ENCODE data around the gene FBXO9. TPM values are rescaled to one million over a fixed set of nuclear protein-coding genes. Genes with fewer than 3 reads are reported as not detected.

Gene FBXO9
- polyA plus RNA-seq, 3 donors, result 47.7 to 105 (median 61.5) TPM

DNA sequence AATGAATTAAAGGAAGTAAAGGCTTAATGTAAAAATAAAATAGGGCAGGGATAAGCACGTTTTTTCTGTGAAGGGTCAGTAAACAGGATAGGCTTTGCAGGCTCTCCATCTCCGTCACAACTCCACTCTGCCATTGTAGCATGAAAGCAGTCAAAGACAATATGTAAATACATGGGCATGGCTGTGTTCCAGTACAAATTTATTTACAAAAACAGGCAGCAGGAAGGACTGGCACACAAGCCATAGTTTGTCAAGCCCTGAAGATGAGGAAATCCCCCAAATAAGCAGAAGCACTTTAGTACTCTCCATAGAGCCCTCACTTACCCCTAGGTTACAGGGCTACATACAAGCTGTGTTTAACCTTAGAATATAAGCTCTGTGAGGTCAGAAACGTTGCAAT is 8.9 kb upstream of the FBXO9 start:
- H3K27me3 Mint-ChIP-seq (ENCODE audit: low read depth in 3 of 3), result peaks cover 0 to 3% (median 0%) of the 10 kb centered on the region in 3 donors
- peaks cover 19% of the 10 kb centered on the region for H4K20me1 ChIP-seq (ENCODE audit: insufficient read depth, low read length)
- TF ChIP-seq, protein P1, sequence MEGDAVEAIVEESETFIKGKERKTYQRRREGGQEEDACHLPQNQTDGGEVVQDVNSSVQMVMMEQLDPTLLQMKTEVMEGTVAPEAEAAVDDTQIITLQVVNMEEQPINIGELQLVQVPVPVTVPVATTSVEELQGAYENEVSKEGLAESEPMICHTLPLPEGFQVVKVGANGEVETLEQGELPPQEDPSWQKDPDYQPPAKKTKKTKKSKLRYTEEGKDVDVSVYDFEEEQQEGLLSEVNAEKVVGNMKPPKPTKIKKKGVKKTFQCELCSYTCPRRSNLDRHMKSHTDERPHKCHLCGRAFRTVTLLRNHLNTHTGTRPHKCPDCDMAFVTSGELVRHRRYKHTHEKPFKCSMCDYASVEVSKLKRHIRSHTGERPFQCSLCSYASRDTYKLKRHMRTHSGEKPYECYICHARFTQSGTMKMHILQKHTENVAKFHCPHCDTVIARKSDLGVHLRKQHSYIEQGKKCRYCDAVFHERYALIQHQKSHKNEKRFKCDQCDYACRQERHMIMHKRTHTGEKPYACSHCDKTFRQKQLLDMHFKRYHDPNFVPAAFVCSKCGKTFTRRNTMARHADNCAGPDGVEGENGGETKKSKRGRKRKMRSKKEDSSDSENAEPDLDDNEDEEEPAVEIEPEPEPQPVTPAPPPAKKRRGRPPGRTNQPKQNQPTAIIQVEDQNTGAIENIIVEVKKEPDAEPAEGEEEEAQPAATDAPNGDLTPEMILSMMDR (IDR thresholded peaks at IDR 0.05), result no peak
- DNase-seq, result peak in 1 of 3 donors; percentile 9
- H3K27me3 ChIP-seq (ENCODE audit: control insufficient read depth in 2 of 2, insufficient read depth in 2 of 2, low read length in 2 of 2), result no peaks in the 10 kb centered on the region
- H3K4me3 ChIP-seq (replicated peaks in 1 of 3; ENCODE audit: low read depth in 2 of 3, low read length in 3 of 3), result no peak overlapping the region
- H3K79me2 ChIP-seq (ENCODE audit: insufficient read depth, low read length), result peaks cover 31% of the 10 kb centered on the region
- H3K36me3 Mint-ChIP-seq, result peaks cover 32 to 34% of the 10 kb centered on the region in 2 donors
- peak overlapping the region in 1 of 2 donors; percentile 19 for H3K27ac ChIP-seq (ENCODE audit: low read depth in 1 of 2, low read length in 2 of 2)
- H3K4me1 ChIP-seq (ENCODE audit: control insufficient read depth in 1 of 2, insufficient read depth in 2 of 2, low read length in 2 of 2), result peaks cover 10 to 16% of the 10 kb centered on the region in 2 donors
- H3K4me2 ChIP-seq (replicated peaks; ENCODE audit: extremely low read depth, low read length, poor library complexity, severe bottlenecking), result no peak overlapping the region
- H2AFZ ChIP-seq (ENCODE audit: insufficient read depth, low read depth, low read length, poor library complexity, severe bottlenecking), result no peak overlapping the region
- peak overlapping the region in 1 of 7 donors; percentile 70 for H3K27ac Mint-ChIP-seq
- H3K36me3 ChIP-seq (replicated peaks in 1 of 2; ENCODE audit: control insufficient read depth in 1 of 2, insufficient read depth in 2 of 2, low read length in 2 of 2), result peaks cover 0 to 31% of the 10 kb centered on the region in 2 donors
- no peak overlapping the region for H3K4me3 Mint-ChIP-seq
- WGBS (ENCODE audit: insufficient coverage), result no CpG with 5 or more reads among the region's 3 CpGs
- H3K9ac ChIP-seq (ENCODE audit: insufficient read depth, low read length, poor library complexity, severe bottlenecking), result no peak overlapping the region
- peaks cover 0 to 3% (median 0%) of the 10 kb centered on the region in 7 donors for H3K9me3 Mint-ChIP-seq
- no peaks in the 10 kb centered on the region for H3K9me3 ChIP-seq (replicated peaks in 1 of 2; ENCODE audit: control insufficient read depth in 1 of 2, insufficient read depth in 1 of 2, low read length in 2 of 2)
- intact Hi-C loops (cut with micrococcal nuclease), result no loop called here
- peaks cover 36% of the 10 kb centered on the region for H3K4me1 Mint-ChIP-seq

DNA sequence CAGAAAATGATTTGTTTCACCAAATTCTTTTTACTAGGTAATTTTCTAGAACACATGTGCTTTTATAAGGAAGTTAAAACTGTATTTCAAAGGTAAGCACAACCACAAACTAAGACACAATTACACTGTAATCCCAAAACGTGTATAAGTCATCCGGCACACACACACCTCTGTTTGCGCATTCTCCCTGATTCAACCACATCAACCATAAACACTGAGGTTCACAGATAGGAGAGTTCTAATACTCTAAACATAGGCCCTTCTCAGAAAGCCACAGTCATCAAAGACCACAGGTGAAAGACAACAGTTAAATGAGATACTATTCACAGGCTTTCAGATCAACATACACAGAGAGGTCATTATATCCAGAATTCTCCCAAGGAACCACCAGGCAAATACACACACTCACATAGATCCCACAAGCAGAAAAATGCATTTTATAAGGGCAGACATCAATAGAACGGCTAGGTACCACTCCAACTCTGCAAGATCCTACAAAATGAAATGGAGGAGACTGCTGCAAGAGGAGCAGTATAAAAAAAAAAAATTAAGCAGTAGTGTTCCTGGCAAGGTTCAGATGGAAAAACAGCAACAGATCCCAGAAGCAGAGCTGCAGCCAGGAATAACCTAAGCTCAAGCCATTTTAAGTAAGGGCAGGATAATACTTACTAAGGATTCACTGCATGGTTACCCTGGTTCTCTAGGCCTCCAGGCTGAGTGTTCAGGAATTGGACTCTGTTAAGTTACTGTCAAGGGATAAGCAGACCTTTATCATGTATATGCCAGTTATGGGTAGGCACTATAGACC is 6.6 kb upstream of the FBXO9 start:
- H3K79me2 ChIP-seq (ENCODE audit: insufficient read depth, low read length), result peaks cover 33% of the 10 kb centered on the region
- intact Hi-C loops (cut with micrococcal nuclease), result no loop called here
- Mint-ChIP-seq H3K4me3 (no peak overlapping the region), H3K27ac (no peak overlapping the region), H3K27me3 (ENCODE audit: low read depth in 3 of 3) (peaks cover 0 to 5% (median 3%) of the 10 kb centered on the region in 3 donors), H3K36me3 (peaks cover 18 to 25% of the 10 kb centered on the region in 2 donors), H3K9me3 (no peaks in the 10 kb centered on the region), H3K4me1 (peaks cover 41% of the 10 kb centered on the region)
- peaks cover 13 to 27% of the 10 kb centered on the region in 2 donors for H3K4me1 ChIP-seq (ENCODE audit: control insufficient read depth in 1 of 2, insufficient read depth in 2 of 2, low read length in 2 of 2)
- H3K9ac ChIP-seq (ENCODE audit: insufficient read depth, low read length, poor library complexity, severe bottlenecking), result no peak overlapping the region
- H3K4me3 ChIP-seq (replicated peaks in 1 of 3; ENCODE audit: low read depth in 2 of 3, low read length in 3 of 3), result no peak overlapping the region
- no peak overlapping the region for H3K4me2 ChIP-seq (replicated peaks; ENCODE audit: extremely low read depth, low read length, poor library complexity, severe bottlenecking)
- H2AFZ ChIP-seq (ENCODE audit: insufficient read depth, low read depth, low read length, poor library complexity, severe bottlenecking), result no peak overlapping the region
- 100% methylated on average over 1 of the region's 4 CpGs for WGBS (ENCODE audit: insufficient coverage)
- no peak overlapping the region for H3K27ac ChIP-seq (ENCODE audit: low read depth in 1 of 2, low read length in 2 of 2)
- TF ChIP-seq, protein P1 (IDR thresholded peaks at IDR 0.05), result no peak
- peaks cover 0 to 21% of the 10 kb centered on the region in 2 donors for H3K36me3 ChIP-seq (replicated peaks in 1 of 2; ENCODE audit: control insufficient read depth in 1 of 2, insufficient read depth in 2 of 2, low read length in 2 of 2)
- peaks cover 11% of the 10 kb centered on the region for H4K20me1 ChIP-seq (ENCODE audit: insufficient read depth, low read length)
- H3K9me3 ChIP-seq (replicated peaks in 1 of 2; ENCODE audit: control insufficient read depth in 1 of 2, insufficient read depth in 1 of 2, low read length in 2 of 2), result no peaks in the 10 kb centered on the region
- H3K27me3 ChIP-seq (ENCODE audit: control insufficient read depth in 2 of 2, insufficient read depth in 2 of 2, low read length in 2 of 2), result no peaks in the 10 kb centered on the region
- no peak for DNase-seq

Measured in CD14-positive monocyte (primary cell).